Fibroblast of lung (primary cell): Measurements from ENCODE around the gene MEIS2.

Experiments
- EZH2 ChIP-seq: IDR thresholded peaks from 2 replicates; pipeline ENCODE4 v1.5.1; 2012; ENCODE audit warnings: low read length, control low read depth, mild to moderate bottlenecking; ENCODE audit errors: missing control alignments
- TF ChIP-seq, protein P1 (sequence below), 2 donors: IDR thresholded peaks in 1 of 2; conservative IDR thresholded peaks in 1 of 2; 1 replicate in 1 of 2; 2 replicates in 1 of 2; pipeline ENCODE4 v1.5.1; 2011 to 2012; ENCODE audit warnings: low read length in 2 of 2, control low read depth in 1 of 2, inconsistent platforms in 1 of 2, low read depth in 1 of 2, mild to moderate bottlenecking in 1 of 2

DNA sequence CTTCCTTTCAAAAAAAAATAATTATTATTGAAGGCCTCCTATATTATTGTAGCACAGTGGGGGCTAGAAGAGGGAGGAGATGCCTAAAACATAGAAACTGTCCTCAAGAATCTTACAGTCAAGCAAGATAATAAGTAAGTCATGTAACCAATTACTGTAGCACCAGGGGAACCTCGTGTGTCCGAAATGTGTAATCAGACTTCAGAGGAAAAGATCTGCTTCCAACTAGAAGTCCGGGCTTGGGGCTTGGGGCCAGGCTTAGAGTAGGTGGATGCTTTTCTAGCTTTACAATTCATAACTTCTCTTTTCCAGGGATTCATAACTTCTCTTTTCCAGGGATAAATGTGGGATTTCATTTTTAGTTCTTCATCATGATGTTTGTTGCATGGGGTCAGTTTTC lies 29.2 kb downstream of the MEIS2 start:
- TF ChIP-seq, protein P1, sequence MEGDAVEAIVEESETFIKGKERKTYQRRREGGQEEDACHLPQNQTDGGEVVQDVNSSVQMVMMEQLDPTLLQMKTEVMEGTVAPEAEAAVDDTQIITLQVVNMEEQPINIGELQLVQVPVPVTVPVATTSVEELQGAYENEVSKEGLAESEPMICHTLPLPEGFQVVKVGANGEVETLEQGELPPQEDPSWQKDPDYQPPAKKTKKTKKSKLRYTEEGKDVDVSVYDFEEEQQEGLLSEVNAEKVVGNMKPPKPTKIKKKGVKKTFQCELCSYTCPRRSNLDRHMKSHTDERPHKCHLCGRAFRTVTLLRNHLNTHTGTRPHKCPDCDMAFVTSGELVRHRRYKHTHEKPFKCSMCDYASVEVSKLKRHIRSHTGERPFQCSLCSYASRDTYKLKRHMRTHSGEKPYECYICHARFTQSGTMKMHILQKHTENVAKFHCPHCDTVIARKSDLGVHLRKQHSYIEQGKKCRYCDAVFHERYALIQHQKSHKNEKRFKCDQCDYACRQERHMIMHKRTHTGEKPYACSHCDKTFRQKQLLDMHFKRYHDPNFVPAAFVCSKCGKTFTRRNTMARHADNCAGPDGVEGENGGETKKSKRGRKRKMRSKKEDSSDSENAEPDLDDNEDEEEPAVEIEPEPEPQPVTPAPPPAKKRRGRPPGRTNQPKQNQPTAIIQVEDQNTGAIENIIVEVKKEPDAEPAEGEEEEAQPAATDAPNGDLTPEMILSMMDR (conservative IDR thresholded peaks at IDR 0.05 in 1 of 2, IDR thresholded peaks at IDR 0.05 in 1 of 2; ENCODE audit: low read depth in 1 of 2, low read length in 2 of 2) = no peak
- no peak for TF ChIP-seq EZH2
